Subcutaneous abdominal adipose tissue (tissue), 5 donors: Measurements from ENCODE around the gene SH3RF3.

Experiments used
- H3K27ac ChIP-seq: one replicate; pipeline ENCODE4 v1.7.0; 2013; ENCODE audit warnings: low read depth, mild to moderate bottlenecking, inconsistent platforms, low read length, moderate library complexity
- H3K27me3 ChIP-seq, 5 donors: one replicate each; pipeline ENCODE4 v1.7.0; 2013; ENCODE audit warnings: low read length in 5 of 5, inconsistent platforms in 1 of 5; ENCODE audit not compliant: control insufficient read depth in 5 of 5, insufficient read depth in 4 of 5
- H3K36me3 ChIP-seq, 5 donors: one replicate each; pipeline ENCODE4 v1.7.0; 2013; ENCODE audit warnings: low read length in 5 of 5; ENCODE audit not compliant: control insufficient read depth in 5 of 5, insufficient read depth in 5 of 5
- H3K4me1 ChIP-seq, 5 donors: one replicate each; pipeline ENCODE4 v1.7.0; 2013; ENCODE audit warnings: low read length in 5 of 5, mild to moderate bottlenecking in 3 of 5, moderate library complexity in 1 of 5; ENCODE audit not compliant: control insufficient read depth in 5 of 5, insufficient read depth in 5 of 5
- H3K4me3 ChIP-seq, 5 donors: one replicate each; pipeline ENCODE4 v1.7.0; 2013; ENCODE audit warnings: low read length in 5 of 5, low read depth in 1 of 5
- H3K9ac ChIP-seq, 5 donors: one replicate each; pipeline ENCODE4 v1.7.0; 2013; ENCODE audit warnings: low read length in 5 of 5, mild to moderate bottlenecking in 4 of 5, moderate library complexity in 3 of 5
- H3K9me3 ChIP-seq, 5 donors: one replicate each; pipeline ENCODE4 v1.7.0; 2013; ENCODE audit warnings: low read length in 5 of 5; ENCODE audit not compliant: control insufficient read depth in 5 of 5
- donor health status: healthy.
- donor health status: healthy.
- donor health status: healthy.
- donor health status: healthy.
- donor health status: healthy.

The SH3RF3 gene

GRCh38 chr2:109498906-109499305 is 369.9 kb downstream of the SH3RF3 start:
- H3K9ac ChIP-seq, result no peak overlapping the region
- H3K36me3 ChIP-seq, result peaks cover 0 to 16% (median 6%) of the 10 kb centered on the region in 5 donors
- no peaks in the 10 kb centered on the region for H3K9me3 ChIP-seq
- H3K4me1 ChIP-seq, result peaks cover 0 to 31% (median 15%) of the 10 kb centered on the region in 5 donors
- no peak overlapping the region for H3K4me3 ChIP-seq
- no peak overlapping the region for H3K27ac ChIP-seq
- no peaks in the 10 kb centered on the region for H3K27me3 ChIP-seq

GRCh38 chr2:109499566-109499965 is 370.6 kb downstream of the SH3RF3 start:
- peak overlapping the region in 1 of 5 donors; percentile 13 for H3K9ac ChIP-seq
- no peak overlapping the region for H3K27ac ChIP-seq
- peaks cover 0 to 13% (median 6%) of the 10 kb centered on the region in 5 donors for H3K36me3 ChIP-seq
- H3K9me3 ChIP-seq, result no peaks in the 10 kb centered on the region
- H3K4me3 ChIP-seq, result no peak overlapping the region
- H3K27me3 ChIP-seq, result no peaks in the 10 kb centered on the region
- H3K4me1 ChIP-seq, result peaks cover 0 to 28% (median 15%) of the 10 kb centered on the region in 5 donors

DNA sequence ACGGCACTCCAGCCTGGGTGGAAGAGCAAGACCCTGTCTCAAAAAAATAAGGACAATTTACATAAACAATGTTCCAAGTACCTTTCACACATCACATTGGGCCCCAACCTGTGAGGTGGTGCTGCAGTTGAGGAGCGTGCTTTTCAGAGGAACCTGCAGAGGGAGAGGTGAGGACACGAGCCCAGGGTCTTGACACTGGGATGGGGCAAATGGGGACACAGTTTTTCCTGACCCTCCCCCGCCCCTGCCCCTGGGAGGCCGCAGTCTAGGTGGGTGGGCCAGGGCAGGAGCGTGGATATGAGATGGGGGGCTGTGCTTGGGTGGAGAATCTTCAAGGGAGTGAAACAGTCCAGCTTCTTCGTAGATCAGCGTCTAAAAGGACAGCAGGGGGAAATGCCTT is 371.9 kb downstream of the SH3RF3 start:
- no peak overlapping the region for H3K9ac ChIP-seq
- peaks cover 0 to 6% (median 5%) of the 10 kb centered on the region in 5 donors for H3K9me3 ChIP-seq
- no peak overlapping the region for H3K27ac ChIP-seq
- no peaks in the 10 kb centered on the region for H3K27me3 ChIP-seq
- peaks cover 0 to 10% (median 6%) of the 10 kb centered on the region in 5 donors for H3K36me3 ChIP-seq
- H3K4me1 ChIP-seq, result peaks cover 0 to 19% (median 15%) of the 10 kb centered on the region in 5 donors
- H3K4me3 ChIP-seq, result no peak overlapping the region

DNA sequence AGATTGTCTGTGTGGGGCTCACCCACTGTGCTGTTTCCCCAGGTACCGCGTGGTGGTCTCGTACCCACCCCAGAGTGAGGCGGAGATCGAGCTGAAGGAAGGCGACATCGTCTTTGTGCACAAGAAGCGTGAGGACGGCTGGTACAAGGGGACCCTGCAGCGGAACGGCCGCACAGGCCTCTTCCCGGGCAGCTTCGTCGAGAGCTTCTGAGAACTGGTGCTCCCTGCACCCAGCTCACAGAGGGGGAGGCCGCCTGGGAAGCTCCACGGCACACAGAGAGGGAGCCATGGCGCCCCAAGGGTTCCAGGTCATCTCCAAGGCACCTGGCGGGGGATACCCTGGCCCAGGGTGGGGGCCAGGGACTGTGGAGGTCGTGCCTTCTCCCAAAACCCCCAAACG is 372.5 kb downstream of the SH3RF3 start:
- Histone ChIP-seq H3K9ac (no peak overlapping the region), H3K4me3 (no peak overlapping the region), H3K27ac (no peak overlapping the region), H3K4me1 (peaks cover 0 to 19% (median 15%) of the 10 kb centered on the region in 5 donors), H3K27me3 (no peaks in the 10 kb centered on the region), H3K9me3 (peaks cover 0 to 8% (median 5%) of the 10 kb centered on the region in 5 donors), H3K36me3 (peaks cover 0 to 10% (median 6%) of the 10 kb centered on the region in 5 donors)

GRCh38 chr2:109503191-109503590 is 374.2 kb downstream of the SH3RF3 start:
- Histone ChIP-seq H3K27ac (no peak overlapping the region), H3K4me1 (peaks cover 0 to 9% (median 6%) of the 10 kb centered on the region in 5 donors), H3K4me3 (no peak overlapping the region), H3K9me3 (peaks cover 0 to 8% (median 5%) of the 10 kb centered on the region in 5 donors), H3K9ac (no peak overlapping the region), H3K36me3 (peaks cover 0 to 10% (median 6%) of the 10 kb centered on the region in 5 donors), H3K27me3 (no peaks in the 10 kb centered on the region)

- no peaks in the 10 kb centered on the region for H3K27me3 ChIP-seq
- peaks cover 0 to 7% (median 5%) of the 10 kb centered on the region in 5 donors for H3K4me1 ChIP-seq
- H3K36me3 ChIP-seq, result peaks cover 0 to 4% (median 0%) of the 10 kb centered on the region in 5 donors
- no peak overlapping the region for H3K4me3 ChIP-seq
- H3K27ac ChIP-seq, result no peak overlapping the region
- H3K9me3 ChIP-seq, result peaks cover 0 to 16% (median 5%) of the 10 kb centered on the region in 5 donors
- no peak overlapping the region for H3K9ac ChIP-seq
Measured at GRCh38 chr2:109507217-109507616, 378.2 kb downstream of the SH3RF3 start.

DNA sequence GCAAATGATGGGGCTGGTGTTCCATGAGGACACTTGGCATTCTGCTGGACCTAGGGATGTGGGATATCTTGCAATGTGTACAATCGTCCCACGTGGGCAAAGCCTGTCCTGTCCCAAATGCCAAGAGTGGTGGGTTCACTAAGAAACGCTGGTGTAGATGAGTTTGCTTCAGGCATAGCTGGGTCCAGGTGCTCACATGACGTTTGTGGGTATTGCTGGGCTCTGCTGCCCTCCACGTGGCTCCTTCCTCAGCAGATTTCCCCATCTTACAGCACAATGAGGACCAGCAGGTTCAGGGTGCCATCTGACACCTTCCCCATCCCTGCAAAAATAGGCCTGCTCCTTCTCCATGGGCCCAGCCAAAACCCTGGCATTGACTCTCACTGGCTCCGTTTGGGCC is 378.8 kb downstream of the SH3RF3 start:
- no peak overlapping the region for H3K4me3 ChIP-seq
- peaks cover 0 to 7% (median 5%) of the 10 kb centered on the region in 5 donors for H3K4me1 ChIP-seq
- no peak overlapping the region for H3K9ac ChIP-seq
- H3K9me3 ChIP-seq, result peaks cover 0 to 16% (median 5%) of the 10 kb centered on the region in 5 donors
- peaks cover 0 to 2% (median 0%) of the 10 kb centered on the region in 5 donors for H3K36me3 ChIP-seq
- H3K27ac ChIP-seq, result no peak overlapping the region
- no peaks in the 10 kb centered on the region for H3K27me3 ChIP-seq

DNA sequence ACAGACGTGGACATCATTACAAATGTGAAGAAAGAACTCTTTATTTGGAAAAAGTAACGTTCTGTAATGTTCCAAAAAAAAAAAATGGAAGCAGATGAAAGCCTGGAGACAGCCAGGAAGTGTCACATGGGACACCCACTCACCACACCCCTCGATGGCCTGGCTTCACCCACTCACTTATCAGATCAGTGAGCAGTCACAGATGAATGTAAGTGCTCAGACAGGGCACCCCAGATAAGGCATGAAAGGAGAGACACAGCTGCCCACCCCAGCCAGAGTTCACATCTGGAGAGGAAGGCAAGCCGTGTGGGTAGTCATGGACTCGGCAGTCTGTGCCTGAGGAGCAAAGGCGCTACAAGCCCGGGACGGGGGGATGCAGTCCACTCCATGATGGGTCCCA is 379.6 kb downstream of the SH3RF3 start:
- Histone ChIP-seq H3K9me3 (peaks cover 0 to 16% (median 5%) of the 10 kb centered on the region in 5 donors), H3K27ac (no peak overlapping the region), H3K4me1 (peaks cover 0 to 8% (median 5%) of the 10 kb centered on the region in 5 donors), H3K4me3 (no peak overlapping the region), H3K9ac (no peak overlapping the region), H3K27me3 (no peaks in the 10 kb centered on the region), H3K36me3 (no peaks in the 10 kb centered on the region)

DNA sequence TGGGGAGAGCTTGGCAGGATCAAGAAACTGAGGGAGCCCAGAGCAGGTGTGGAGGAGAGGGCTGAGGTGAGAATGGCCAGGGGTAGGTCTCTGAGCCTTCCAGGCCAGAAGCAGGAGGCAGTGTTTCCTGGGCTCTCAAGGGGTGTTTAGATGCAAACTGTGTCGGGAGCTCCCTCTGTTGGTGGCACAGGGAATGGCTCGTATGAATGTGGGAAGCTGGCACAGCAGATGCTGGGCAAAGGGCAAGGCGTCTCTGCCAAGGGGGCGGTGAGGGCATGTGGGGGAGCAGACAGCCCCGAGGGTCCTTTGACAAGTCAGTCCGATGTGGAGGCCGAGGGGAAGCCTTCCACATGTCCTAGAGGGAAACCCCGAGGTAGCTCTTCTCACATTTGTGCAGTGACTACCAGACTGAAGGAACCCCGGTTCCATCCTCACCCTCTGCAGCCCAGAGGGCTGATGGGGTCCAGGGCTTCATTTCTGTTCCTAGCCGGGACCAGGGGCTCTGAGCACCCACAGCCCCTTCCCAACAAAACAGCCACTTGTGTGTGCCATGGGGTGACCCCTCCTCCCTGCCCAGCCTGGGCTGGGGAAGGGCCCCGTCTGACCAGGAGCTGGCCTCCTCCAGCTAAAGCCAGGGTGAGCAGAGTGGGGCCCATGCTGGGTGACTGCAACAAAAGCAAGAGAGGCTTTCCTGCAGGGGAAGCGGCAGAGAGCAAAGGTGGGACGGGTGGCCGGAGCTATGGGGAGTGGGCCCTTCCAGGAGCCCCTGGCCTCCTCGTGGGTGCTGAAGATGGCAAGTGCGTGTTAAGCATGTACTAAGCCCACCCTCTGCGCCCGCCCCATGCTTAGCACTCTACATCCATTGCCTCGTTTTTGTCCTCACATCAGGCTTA is 381.4 kb downstream of the SH3RF3 start:
- Histone ChIP-seq H3K4me1 (peaks cover 4 to 25% (median 17%) of the 10 kb centered on the region in 5 donors), H3K27me3 (no peaks in the 10 kb centered on the region), H3K9ac (no peak overlapping the region), H3K4me3 (no peak overlapping the region), H3K9me3 (peaks cover 0 to 16% (median 4%) of the 10 kb centered on the region in 5 donors), H3K27ac (no peak overlapping the region), H3K36me3 (no peaks in the 10 kb centered on the region)

GRCh38 chr2:109511168-109511567 is 382.2 kb downstream of the SH3RF3 start:
- Histone ChIP-seq H3K27me3 (no peaks in the 10 kb centered on the region), H3K4me1 (peaks cover 4 to 25% (median 17%) of the 10 kb centered on the region in 5 donors), H3K27ac (no peak overlapping the region)

More at GRCh38 chr2:109511168-109511567, 382.2 kb downstream of the SH3RF3 start:
- Histone ChIP-seq H3K4me3 (no peak overlapping the region), H3K9me3 (peaks cover 0 to 8% (median 0%) of the 10 kb centered on the region in 5 donors), H3K36me3 (no peaks in the 10 kb centered on the region), H3K9ac (no peak overlapping the region)
